ENCODE data around the gene DDAH2. TPM values are rescaled to one million over a fixed set of nuclear protein-coding genes. Genes with fewer than 3 reads are reported as not detected.

Gene DDAH2
- total RNA-seq, 6 experiments from 2014 or later, result 44.0 to 47.8 (median 46.0) TPM

GRCh38 chr6:31737991-31738979 is 9.2 kb upstream of the DDAH2 start:
- Mint-ChIP-seq H3K9me3 (no peaks in the 10 kb centered on the region), H3K4me1 (ENCODE audit: low read depth) (peaks cover 58% of the 10 kb centered on the region), H3K36me3 (ENCODE audit: low read depth) (peaks cover 36% of the 10 kb centered on the region), H3K27ac (peak overlapping the region; percentile 92), H3K27me3 (ENCODE audit: insufficient read depth) (no peaks in the 10 kb centered on the region; the same call in none of the 2 replicates), H3K4me3 (peak overlapping the region; percentile 98)
- peak; percentile 63 for TF ChIP-seq CTCF (IDR thresholded peaks at IDR 0.05)
- DNase-seq, result peak; percentile 78

GRCh38 chr6:31737315-31737990 is 8.4 kb upstream of the DDAH2 start:
- H3K27me3 Mint-ChIP-seq (ENCODE audit: insufficient read depth), result no peaks in the 10 kb centered on the region; the same call in none of the 2 replicates
- no peak for TF ChIP-seq CTCF (IDR thresholded peaks at IDR 0.05)
- peak overlapping the region; percentile 92 for H3K27ac Mint-ChIP-seq
- H3K4me3 Mint-ChIP-seq, result peak overlapping the region; percentile 98
- H3K36me3 Mint-ChIP-seq (ENCODE audit: low read depth), result peaks cover 40% of the 10 kb centered on the region
- H3K9me3 Mint-ChIP-seq, result no peaks in the 10 kb centered on the region
- DNase-seq, result no peak
- H3K4me1 Mint-ChIP-seq (ENCODE audit: low read depth), result peaks cover 62% of the 10 kb centered on the region

- Mint-ChIP-seq H3K4me3 (peak overlapping the region; percentile 98), H3K27me3 (ENCODE audit: insufficient read depth) (no peaks in the 10 kb centered on the region; the same call in none of the 2 replicates), H3K36me3 (ENCODE audit: low read depth) (peaks cover 41% of the 10 kb centered on the region), H3K27ac (peak overlapping the region; percentile 92), H3K4me1 (ENCODE audit: low read depth) (peaks cover 68% of the 10 kb centered on the region), H3K9me3 (no peaks in the 10 kb centered on the region)
- DNase-seq, result no peak
- no peak for TF ChIP-seq CTCF (IDR thresholded peaks at IDR 0.05)
Measured at GRCh38 chr6:31736768-31737314, 7.7 kb upstream of the DDAH2 start.

- DNase-seq, result peak; percentile 79
- H3K4me1 Mint-ChIP-seq (ENCODE audit: low read depth), result peaks cover 74% of the 10 kb centered on the region
- TF ChIP-seq CTCF (IDR thresholded peaks at IDR 0.05), result no peak
- peak within 1 kb of the TSS; percentile 92 for H3K27ac Mint-ChIP-seq
- peaks cover 39% of the 10 kb centered on the region for H3K36me3 Mint-ChIP-seq (ENCODE audit: low read depth)
- no peaks in the 10 kb centered on the region; the same call in none of the 2 replicates for H3K27me3 Mint-ChIP-seq (ENCODE audit: insufficient read depth)
- H3K9me3 Mint-ChIP-seq, result no peaks in the 10 kb centered on the region
- peak within 1 kb of the TSS; percentile 98 for H3K4me3 Mint-ChIP-seq
Measured at GRCh38 chr6:31736021-31736767, 7.1 kb upstream of the DDAH2 start, which contains the start of gene CLIC1. Gene CLIC1, minus strand, starts transcription at chr6:31736530. Its CDS starts 230 bp downstream, at chr6:31736300.

Measured in HFFc6 (cell line).